ENCODE data around the gene XKR8.

GRCh38 chr1:27999055-27999454, 39.3 kb downstream of the XKR8 start:
- TF ChIP-seq, protein P1, sequence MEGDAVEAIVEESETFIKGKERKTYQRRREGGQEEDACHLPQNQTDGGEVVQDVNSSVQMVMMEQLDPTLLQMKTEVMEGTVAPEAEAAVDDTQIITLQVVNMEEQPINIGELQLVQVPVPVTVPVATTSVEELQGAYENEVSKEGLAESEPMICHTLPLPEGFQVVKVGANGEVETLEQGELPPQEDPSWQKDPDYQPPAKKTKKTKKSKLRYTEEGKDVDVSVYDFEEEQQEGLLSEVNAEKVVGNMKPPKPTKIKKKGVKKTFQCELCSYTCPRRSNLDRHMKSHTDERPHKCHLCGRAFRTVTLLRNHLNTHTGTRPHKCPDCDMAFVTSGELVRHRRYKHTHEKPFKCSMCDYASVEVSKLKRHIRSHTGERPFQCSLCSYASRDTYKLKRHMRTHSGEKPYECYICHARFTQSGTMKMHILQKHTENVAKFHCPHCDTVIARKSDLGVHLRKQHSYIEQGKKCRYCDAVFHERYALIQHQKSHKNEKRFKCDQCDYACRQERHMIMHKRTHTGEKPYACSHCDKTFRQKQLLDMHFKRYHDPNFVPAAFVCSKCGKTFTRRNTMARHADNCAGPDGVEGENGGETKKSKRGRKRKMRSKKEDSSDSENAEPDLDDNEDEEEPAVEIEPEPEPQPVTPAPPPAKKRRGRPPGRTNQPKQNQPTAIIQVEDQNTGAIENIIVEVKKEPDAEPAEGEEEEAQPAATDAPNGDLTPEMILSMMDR (IDR thresholded peaks at IDR 0.05), result no peak
- no peak for TF ChIP-seq POLR2A (IDR thresholded peaks at IDR 0.05)
